Fibroblast of gingiva (primary cell): ENCODE results near the gene AK2.

Experiments
- DNase-seq: peaks from one replicate; pipeline ENCODE4 v3.0.0-alpha.2; 2011; ENCODE audit warnings: low read depth

The AK2 gene

GRCh38 chr1:32972814-32973428 lies 63.8 kb downstream of the AK2 start:
- DNase-seq: peak; percentile 37

GRCh38 chr1:32971576-32971975 lies 65.1 kb downstream of the AK2 start:
- no peak for DNase-seq

GRCh38 chr1:32971156-32971555 lies 65.5 kb downstream of the AK2 start:
- no peak for DNase-seq

DNA sequence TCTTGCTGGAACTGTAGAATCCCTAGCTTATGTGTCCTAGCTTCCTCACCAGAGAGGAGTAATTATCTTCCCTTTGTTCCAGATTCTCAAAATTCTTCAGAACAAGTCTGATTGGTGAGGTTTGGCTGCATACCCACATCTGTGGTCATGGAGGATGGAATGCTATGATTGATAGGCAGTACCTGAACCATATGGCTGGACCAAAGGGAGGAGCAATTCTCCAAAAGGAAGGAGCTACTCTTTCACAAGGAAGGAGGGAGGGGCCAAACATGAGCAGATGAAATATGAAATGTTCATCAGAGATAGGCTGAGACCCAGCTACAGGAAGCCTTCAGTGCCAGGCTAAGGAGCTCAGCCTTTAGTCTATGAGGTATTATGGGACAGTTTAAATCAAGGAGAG lies 67.1 kb downstream of the AK2 start:
- no peak for DNase-seq

DNA sequence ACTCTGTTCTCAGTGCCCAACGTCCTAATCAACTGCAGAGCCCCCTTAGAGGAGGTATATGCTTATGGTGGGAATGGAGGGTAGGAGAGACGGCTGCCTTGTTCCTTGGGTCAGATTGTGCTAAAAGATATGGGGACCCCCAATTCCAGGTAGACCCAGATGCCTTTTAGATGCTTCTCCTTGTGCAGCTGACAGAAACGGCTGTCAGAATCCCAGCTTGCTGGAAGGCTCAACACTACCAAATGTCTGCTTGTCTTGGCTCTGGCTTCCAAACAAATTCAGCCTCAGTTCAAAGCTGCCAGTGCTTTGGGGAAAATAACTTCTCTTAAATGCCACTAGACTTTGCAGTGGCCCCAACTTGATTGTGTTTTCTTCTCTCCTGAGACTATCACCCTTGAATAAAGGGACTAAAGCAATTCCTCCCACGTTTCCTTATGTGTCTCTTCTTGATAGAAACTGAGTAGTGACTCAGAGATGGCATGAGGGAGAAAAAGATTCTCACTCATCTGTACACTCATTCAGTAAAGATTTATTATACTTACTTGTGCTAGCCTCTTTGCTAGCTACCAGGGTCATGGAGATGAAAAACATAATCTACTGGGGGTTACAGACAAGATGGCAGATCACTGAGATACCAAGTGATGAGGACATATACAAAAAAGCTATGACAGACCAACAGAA lies 68.7 kb downstream of the AK2 start:
- DNase-seq: no peak

- no peak for DNase-seq
Measured at GRCh38 chr1:32966900-32967299, 69.8 kb downstream of the AK2 start.

GRCh38 chr1:32965251-32965747 lies 71.4 kb downstream of the AK2 start:
- no peak for DNase-seq

- peak; percentile 91 for DNase-seq
Measured at GRCh38 chr1:32964461-32965250, 72.0 kb downstream of the AK2 start, which contains the start of gene RNF19B. TSS of gene RNF19B (minus strand) at chr1:32964809. CDS start at chr1:32964685, 124 bp downstream.

DNA sequence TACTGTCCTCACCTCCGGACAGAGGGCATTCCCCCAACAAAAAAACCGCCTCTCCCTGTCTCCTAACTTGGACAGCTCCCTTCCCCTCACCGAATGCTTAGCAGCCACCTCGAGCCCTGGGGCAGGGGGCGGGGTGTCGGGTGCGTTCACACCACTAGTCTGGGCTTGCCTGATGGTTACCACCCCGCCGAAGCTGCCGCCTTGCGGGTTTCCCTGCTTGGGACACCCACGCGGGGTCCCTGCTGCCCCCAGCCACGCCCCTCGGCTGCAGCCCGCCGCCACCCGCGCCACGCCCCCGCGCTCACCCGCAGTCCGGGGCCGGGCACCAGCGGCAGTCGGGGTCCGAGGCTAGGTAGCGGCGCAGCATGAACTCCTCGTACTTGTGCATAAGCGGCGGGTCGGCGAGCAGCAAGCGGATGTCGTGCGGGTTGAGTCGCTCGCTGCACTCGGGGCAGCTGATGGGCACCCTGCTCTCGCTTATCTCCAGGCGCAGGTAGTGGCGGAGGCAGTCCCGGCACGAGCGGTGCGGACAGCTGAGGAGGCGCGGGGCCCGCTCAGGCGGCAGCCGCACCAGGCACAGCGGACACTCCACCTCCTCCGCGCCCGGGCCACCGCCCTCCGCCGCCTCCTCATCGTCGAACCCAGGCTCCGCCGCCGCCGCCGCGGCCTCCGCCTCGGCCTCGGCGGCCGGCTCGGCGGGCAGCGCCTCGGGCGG lies 72.8 kb downstream of the AK2 start:
- DNase-seq: peak; percentile 35

- DNase-seq: no peak
Measured at GRCh38 chr1:32962248-32962896, 74.3 kb downstream of the AK2 start.

GRCh38 chr1:32960819-32961355 lies 75.8 kb downstream of the AK2 start:
- DNase-seq: no peak

- DNase-seq: no peak
Measured at GRCh38 chr1:32960342-32960741, 76.3 kb downstream of the AK2 start.

DNA sequence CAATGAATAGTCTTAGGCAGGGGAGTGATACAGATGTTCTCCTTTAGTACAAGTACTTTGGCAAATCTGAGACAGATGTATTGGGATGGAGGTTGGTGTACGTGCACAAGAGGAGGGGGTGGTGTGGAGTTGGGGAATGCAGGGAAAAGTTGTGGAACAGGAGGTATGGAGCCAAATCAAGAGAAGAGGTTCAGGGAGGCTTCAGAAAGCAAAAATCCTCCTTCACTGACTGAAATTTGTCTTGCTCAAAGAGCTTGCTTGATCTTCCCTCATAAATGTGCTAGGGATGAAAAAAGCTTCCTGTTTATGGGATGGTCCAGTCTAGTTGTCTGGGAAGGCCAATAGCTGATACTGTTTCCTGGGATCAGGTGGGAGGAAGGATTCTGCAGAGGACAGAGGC lies 77.9 kb downstream of the AK2 start:
- DNase-seq: no peak
